CD4-positive, alpha-beta T cell treated with Interleukin-21 for 1 hour (primary cell): ENCODE data around the gene SARNP.
A peak's percentile ranks its signal among the peaks of the same experiment; 100 is the strongest.

ENCODE experiments used
- DNase-seq: peaks from one replicate; pipeline ENCODE4 v3.0.0-alpha.2; 2020

The SARNP gene

GRCh38 chr12:55721601-55722213 lies 95.8 kb downstream of the SARNP start:
- DNase-seq: no peak

- peak; percentile 38 for DNase-seq
These were observed 96.6 kb downstream of the SARNP start for GRCh38 chr12:55720894-55721444.

GRCh38 chr12:55720071-55720564 lies 97.4 kb downstream of the SARNP start, which contains the start of gene RDH5:
RDH5 (plus strand) TSS chr12:55720393; CDS start chr12:55721185, 792 bp downstream.
- DNase-seq: no peak

GRCh38 chr12:55719371-55719770 lies 98.2 kb downstream of the SARNP start:
- no peak for DNase-seq

GRCh38 chr12:55718624-55719275 lies 98.8 kb downstream of the SARNP start:
- no peak for DNase-seq

- DNase-seq: no peak
These were observed 99.5 kb downstream of the SARNP start for GRCh38 chr12:55718015-55718414.

GRCh38 chr12:55717011-55718007 lies 100.2 kb downstream of the SARNP start:
- no peak for DNase-seq

- DNase-seq: no peak
These were observed 101.0 kb downstream of the SARNP start for GRCh38 chr12:55716582-55716957.

GRCh38 chr12:55715833-55716581 lies 101.5 kb downstream of the SARNP start, which contains the start of gene BLOC1S1:
BLOC1S1 (plus strand) TSS chr12:55716046; CDS start chr12:55716052, 6 bp downstream.
- peak; percentile 92 for DNase-seq

GRCh38 chr12:55715169-55715764 lies 102.3 kb downstream of the SARNP start:
- DNase-seq: no peak

GRCh38 chr12:55713721-55714120 lies 103.8 kb downstream of the SARNP start:
- no peak for DNase-seq

- no peak for DNase-seq
These were observed 104.7 kb downstream of the SARNP start for GRCh38 chr12:55712700-55713415.

GRCh38 chr12:55711786-55712553 lies 105.6 kb downstream of the SARNP start:
- DNase-seq: no peak

- no peak for DNase-seq
These were observed 108.8 kb downstream of the SARNP start for GRCh38 chr12:55708695-55709233.

- DNase-seq: peak; percentile 65
These were observed 109.5 kb downstream of the SARNP start, which contains the start of gene ITGA7 for GRCh38 chr12:55707841-55708694. ITGA7 (minus strand) TSS chr12:55707904; CDS start chr12:55707682, 222 bp downstream.
